Measurements from ENCODE around the gene SPEF1. TPM values are rescaled to one million over a fixed set of nuclear protein-coding genes. Genes with fewer than 3 reads are reported as not detected.
"Not testable (repeated sequence)": the region's sequence is repeated elsewhere in the genome, so short reads cannot be mapped to it uniquely, and the experiment has no call there.

Gene SPEF1
- polyA plus RNA-seq, 3 donors = 1.3 to 2.5 (median 2.0) TPM

- DNase-seq (ENCODE audit: extremely low read depth in 1 of 11, low read depth in 9 of 11, low spot score in 4 of 11) = peak in 8 of 11 donors; percentile 83 to 91 (median 84)
Measured at GRCh38 chr20:3795511-3796468, 14.5 kb upstream of the SPEF1 start, which contains the start of gene CDC25B. TSS of gene CDC25B (plus strand) at chr20:3796310. CDS start at chr20:3796532, 222 bp downstream.

DNA sequence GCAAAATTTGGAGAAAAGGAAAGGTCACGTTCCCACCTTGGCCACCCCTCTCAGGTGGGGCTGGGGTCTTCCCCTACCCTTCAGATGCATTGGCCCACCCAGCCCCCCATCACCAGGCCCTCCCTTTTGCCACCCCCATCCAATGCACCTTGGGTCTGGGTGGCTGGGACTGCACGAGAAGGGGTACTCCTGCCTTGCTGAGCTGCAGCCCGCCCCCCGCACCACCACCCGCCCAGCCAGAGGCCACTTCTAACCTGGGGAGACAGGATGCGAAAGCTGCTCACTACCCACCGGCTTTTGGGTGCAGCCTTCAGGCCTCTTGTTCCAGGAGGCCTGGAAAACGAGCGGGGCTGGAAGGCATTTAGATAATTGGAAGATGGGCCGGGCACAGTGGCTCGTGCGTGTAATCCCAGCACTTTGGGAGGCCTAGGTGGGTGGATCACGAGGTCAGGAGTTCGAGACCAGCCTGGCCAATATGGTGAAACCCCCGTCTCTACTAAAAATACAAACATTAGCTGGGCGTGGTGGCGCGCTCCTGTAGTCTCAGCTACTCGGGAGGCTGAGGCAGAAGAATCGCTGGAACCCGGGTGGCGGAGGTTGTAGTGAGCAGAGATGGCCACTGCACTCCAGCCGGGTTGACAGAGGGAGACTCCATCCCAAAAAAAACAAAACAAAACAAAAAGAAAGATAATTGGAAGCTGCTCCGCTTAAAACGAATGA lies 13.6 kb upstream of the SPEF1 start:
- DNase-seq (ENCODE audit: extremely low read depth in 1 of 11, low read depth in 9 of 11, low spot score in 4 of 11) = no peak

DNA sequence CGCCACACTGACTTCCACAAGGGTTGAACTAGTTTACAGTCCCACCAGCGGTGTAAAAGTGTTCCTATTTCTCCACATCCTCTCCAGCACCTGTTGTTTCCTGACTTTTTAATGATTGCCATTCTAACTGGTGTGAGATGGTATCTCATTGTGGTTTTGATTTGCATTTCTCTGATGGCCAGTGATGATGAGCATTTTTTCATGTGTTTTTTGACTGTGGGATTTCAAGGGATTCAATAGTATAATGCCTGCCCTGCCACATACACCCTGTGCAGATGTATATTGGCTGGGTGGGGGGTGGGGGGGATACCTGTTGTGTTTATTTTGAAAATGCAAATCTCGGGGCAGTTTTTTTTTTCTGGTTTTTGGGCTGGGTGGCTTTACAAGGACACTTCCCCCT lies 12.9 kb upstream of the SPEF1 start:
- DNase-seq (ENCODE audit: extremely low read depth in 1 of 11, low read depth in 9 of 11, low spot score in 4 of 11) = not testable (repeated sequence)

- not testable (repeated sequence) for DNase-seq (ENCODE audit: extremely low read depth in 1 of 11, low read depth in 9 of 11, low spot score in 4 of 11)
Measured at GRCh38 chr20:3789201-3789600, 8.0 kb upstream of the SPEF1 start.

DNA sequence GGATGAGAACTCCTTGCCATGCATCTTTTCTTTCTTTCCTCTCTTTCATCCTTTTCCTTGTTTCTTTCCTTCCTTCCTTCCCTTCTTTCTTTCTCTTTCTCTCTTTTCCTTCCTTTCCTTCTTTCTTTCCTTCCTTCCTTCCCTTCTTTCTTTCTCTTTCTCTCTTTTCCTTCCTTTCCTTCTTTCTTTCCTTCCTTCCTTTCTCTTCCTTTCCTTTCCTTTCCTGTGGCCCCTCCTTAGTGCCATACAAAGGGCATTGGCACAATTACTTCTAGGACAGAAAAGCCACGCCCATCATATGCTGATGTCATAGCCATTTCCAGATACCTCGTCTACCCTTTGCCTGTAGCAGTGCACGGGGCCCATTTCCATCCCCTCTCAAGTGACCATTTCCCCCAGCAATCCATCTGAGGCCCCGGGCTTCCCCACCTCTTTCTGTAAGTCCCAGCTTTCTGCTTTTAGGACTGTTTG lies 7.5 kb upstream of the SPEF1 start:
- no peak for DNase-seq (ENCODE audit: extremely low read depth in 1 of 11, low read depth in 9 of 11, low spot score in 4 of 11)

GRCh38 chr20:3787324-3788014 lies 6.2 kb upstream of the SPEF1 start:
- no peak for DNase-seq (ENCODE audit: extremely low read depth in 1 of 11, low read depth in 9 of 11, low spot score in 4 of 11)

DNA sequence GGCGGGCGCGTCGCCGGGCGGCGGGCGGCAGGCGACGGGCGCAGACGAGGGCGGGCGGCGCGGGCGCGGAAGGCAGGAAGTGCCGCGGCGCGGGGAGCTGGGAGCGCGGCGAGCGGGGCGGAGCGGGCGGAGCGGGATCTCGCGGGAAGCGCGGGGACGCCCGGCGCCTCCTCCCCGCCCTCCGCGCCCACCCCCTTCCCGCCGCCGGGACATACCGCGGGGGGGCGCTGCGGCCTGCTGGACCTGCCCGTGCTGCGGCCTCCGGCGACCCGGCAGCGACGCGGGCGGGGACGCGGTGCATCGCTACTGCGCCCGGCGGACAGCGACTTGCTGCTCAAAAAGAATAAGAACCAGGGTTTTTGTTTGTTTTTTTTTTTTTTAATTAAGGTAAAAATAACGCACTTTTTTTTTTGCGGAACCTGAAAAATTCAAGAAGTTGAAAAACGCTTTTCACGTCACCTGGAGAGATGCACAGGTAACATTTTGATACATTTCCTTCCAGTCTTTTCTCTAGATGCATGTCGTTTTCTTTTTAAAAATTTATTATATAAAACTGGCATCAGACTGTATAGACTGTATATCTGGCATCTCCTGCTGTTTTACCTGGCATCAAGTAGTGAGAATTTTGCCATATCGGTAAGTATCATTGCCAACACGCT lies 5.5 kb upstream of the SPEF1 start, which contains the start of gene CENPB:
CENPB (minus strand) TSS at position 76 of the 659 bp plus-strand sequence. CDS start 257 bp downstream, outside the sequence.
- peak in 8 of 11 donors; percentile 77 to 89 (median 86) for DNase-seq (ENCODE audit: extremely low read depth in 1 of 11, low read depth in 9 of 11, low spot score in 4 of 11)

DNA sequence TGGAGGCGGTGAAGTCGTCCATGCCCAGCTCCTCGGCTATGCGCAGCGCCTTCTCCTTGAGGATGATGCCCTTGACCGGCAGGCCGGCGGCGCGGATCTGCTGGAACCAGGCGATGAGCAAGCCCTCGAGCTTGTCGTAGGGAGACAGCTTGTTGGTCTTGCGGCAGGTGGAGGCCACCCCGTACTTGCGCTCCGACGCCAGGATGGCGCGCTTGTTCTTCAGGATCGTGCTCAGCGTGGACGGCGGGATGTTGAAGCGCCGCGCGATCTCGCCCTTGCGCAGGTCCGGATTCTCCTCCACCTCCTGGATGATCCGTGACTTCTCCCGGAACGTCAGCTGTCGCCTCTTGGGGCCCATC lies 4.9 kb upstream of the SPEF1 start:
- DNase-seq (ENCODE audit: extremely low read depth in 1 of 11, low read depth in 9 of 11, low spot score in 4 of 11) = no peak

GRCh38 chr20:3785240-3786125 lies 4.2 kb upstream of the SPEF1 start:
- no peak for DNase-seq (ENCODE audit: extremely low read depth in 1 of 11, low read depth in 9 of 11, low spot score in 4 of 11)

- no peak for DNase-seq (ENCODE audit: extremely low read depth in 1 of 11, low read depth in 9 of 11, low spot score in 4 of 11)
Measured at GRCh38 chr20:3784863-3785239, 3.6 kb upstream of the SPEF1 start.

GRCh38 chr20:3784216-3784853 lies 3.1 kb upstream of the SPEF1 start:
- no peak for DNase-seq (ENCODE audit: extremely low read depth in 1 of 11, low read depth in 9 of 11, low spot score in 4 of 11)

GRCh38 chr20:3783511-3784195 lies 2.4 kb upstream of the SPEF1 start:
- DNase-seq (ENCODE audit: extremely low read depth in 1 of 11, low read depth in 9 of 11, low spot score in 4 of 11) = no peak

GRCh38 chr20:3783068-3783489 lies 1.8 kb upstream of the SPEF1 start:
- DNase-seq (ENCODE audit: extremely low read depth in 1 of 11, low read depth in 9 of 11, low spot score in 4 of 11) = no peak

- DNase-seq (ENCODE audit: extremely low read depth in 1 of 11, low read depth in 9 of 11, low spot score in 4 of 11) = no peak
Measured at GRCh38 chr20:3782597-3782996, 1.3 kb upstream of the SPEF1 start.

DNA sequence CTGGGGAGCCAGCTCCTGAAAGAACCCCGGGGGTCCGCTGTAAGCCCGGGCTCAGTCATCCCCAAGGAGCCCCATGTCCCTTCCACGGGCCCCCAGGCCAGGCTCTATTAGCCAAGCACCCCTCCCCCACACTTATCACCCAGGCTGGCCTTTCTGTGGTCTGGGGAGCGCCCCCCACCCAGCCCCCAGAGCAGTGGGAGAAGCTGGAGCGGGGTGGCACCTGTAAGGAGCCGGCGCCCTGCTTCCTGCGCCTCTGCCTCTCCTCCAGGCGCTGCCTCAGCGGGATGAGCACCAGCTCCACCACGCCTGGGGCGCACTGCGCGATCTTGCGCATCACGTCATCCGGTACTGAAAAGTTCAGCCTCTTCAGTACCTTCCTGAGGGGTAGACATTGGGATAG lies 2.3 kb downstream of the SPEF1 start:
- no peak for DNase-seq (ENCODE audit: extremely low read depth in 1 of 11, low read depth in 9 of 11, low spot score in 4 of 11)

DNA sequence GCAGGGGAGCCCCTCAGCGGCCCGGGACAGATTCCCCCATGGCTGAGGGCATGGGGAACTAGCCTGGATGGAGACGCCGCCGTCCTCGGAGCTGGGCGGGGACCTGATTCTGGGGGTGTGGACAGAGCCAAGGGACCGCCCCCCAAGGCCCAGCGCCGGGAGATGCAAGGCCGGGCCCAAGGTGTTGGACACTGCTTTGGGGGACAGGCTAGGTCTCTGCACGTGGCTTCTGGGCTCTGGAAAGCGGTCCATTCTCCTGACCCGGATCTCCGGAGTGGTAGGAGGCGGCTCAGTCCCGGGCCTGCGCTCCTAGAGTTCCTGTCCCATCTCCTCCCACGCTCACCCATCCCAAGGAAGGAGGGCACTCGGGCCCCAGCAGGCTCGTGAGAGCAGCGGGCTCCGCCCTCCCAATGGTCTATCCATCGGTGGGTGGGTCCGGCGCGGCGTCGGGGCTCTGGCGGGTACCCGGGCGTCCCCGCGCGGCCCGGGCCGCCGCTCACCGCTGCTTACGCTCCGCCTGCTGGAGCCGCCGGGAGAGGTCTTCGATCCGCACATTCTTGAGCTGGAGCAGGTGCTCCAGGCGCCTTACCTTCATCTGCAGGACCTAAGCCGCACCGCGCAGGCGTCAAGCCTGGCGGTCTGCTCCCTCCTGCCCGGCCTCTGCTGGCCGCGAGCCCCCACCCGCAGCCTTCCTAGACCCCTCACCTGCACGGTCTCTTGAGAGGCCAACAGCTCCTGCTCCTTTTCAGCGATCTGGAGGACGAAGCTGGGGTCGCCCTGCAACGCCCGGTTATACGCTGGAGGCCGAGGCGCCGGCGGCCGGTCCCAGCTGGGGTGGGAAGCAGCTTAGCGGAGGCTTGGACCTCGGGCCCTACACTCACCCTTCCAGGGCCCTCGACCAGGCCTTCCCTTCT lies 3.3 kb downstream of the SPEF1 start:
- no peak for DNase-seq (ENCODE audit: extremely low read depth in 1 of 11, low read depth in 9 of 11, low spot score in 4 of 11)

All from renal cortex interstitium (tissue), 11 donors.